T-helper 2 cell (primary cell): ENCODE data around the gene C1orf115.
"Not testable (repeated sequence)": the region's sequence is repeated elsewhere in the genome, so short reads cannot be mapped to it uniquely, and the experiment has no call there.

Experiments used
- DNase-seq, 5 experiments: peaks; one replicate each; pipeline versions ENCODE4 v3.0.0 to v3.0.0-alpha.2; 2012 to 2022

C1orf115 gene

GRCh38 chr1:220727519-220727918 lies 37.4 kb downstream of the C1orf115 start:
- no peak for DNase-seq

DNA sequence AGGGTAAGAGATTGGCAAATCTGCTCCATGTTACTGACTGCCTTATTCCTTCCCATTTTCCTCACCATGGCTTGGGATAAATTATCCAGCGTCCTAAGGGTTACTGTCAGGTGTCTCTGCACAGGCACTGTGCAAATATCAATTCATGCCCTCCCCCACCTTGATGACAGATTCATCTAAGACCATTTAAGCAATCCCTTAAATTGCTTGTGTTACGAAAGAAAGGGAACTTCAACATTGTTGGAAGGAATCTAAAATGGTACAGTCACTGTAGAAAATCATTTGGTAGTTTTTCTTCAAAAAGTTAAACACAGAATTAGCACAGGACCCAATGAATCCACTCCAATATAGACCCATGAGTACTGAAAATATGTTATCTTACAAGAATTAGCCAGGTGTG lies 40.3 kb downstream of the C1orf115 start:
- DNase-seq: no peak

DNA sequence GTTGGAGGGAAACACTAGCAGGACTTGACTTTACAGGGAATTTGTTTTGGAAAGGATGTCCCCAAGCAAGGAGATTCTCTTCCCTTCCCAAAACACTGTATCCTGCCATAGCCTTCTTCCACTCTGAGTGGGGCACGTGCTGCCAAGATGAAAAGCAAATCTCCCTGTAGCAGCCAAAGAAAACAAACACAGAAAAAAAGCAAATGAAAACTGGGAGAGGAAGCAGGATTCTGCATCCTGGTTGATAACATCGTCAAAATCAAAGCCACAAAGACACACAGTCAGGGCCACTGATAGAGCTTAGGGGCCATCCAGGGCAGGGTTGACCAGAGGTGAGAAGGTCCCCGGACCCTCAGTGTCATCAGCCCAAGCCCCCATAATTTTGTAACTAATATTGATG lies 42.0 kb downstream of the C1orf115 start:
- no peak for DNase-seq

DNA sequence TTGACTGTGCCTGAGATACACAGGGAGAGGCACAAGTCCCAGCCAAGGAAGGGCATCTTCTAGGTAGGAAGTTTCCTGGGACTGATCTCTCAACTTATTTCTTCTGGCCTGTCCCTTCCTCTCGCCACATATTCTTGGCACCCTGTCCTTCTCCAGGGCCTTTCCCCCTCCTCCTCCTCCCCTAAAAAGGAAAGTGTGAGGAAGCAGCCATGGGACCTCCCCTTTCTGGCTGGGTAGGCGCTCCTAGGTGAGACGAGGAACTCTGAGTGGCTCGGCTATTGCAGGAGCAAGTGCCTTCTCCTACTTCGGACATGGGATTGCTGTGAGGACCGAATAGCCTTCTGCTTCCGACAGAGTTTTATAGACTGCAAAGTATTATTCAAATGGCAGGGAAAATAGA lies 42.5 kb downstream of the C1orf115 start:
- no peak for DNase-seq

- DNase-seq: peak; percentile 39 to 73 (median 58)
Observed at GRCh38 chr1:220733086-220733601, 43.0 kb downstream of the C1orf115 start.

- no peak for DNase-seq
Observed at GRCh38 chr1:220734571-220735326, 44.6 kb downstream of the C1orf115 start.

GRCh38 chr1:220736283-220736682 lies 46.1 kb downstream of the C1orf115 start:
- DNase-seq: not testable (repeated sequence)

DNA sequence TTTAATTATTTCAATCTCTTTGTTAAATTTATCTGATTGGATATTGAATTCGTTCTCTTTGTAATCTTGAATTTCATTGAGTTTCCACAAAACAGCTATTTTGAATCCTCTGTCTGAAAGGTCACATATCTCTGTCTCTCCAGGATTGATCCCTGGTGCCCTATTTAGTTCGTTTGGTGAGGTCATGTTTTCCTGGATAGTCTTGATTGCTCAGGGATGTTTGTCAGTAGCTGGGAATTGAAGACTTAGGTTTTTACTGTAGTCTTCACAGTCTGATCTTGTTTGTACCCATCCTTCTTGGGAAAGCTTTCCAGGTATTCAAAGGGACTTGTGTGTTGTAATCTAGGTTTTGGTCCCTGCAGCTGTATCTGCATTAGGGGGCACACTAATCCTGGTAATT lies 51.2 kb downstream of the C1orf115 start:
- DNase-seq: no peak

- no peak for DNase-seq
Observed at GRCh38 chr1:220741825-220742224, 51.7 kb downstream of the C1orf115 start.

DNA sequence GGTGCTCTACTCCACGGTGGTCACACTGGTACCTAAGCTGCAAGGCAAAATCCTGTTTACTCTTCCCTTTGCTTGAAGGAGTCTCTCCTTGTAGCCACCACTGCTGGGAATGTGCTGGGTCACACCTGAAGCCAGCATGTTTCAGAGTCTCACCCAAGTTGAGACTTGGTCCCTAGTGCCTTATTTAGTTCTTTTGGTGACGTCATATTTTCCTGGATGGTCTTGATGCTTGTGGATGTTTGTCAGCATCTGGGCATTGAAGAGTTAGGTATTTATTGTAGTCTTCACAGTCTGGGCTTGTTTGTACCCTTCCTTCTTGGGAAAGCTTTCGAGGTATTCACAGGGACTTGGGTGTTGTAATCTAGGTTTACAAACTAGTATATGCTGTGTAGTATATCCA lies 52.4 kb downstream of the C1orf115 start:
- no peak for DNase-seq

DNA sequence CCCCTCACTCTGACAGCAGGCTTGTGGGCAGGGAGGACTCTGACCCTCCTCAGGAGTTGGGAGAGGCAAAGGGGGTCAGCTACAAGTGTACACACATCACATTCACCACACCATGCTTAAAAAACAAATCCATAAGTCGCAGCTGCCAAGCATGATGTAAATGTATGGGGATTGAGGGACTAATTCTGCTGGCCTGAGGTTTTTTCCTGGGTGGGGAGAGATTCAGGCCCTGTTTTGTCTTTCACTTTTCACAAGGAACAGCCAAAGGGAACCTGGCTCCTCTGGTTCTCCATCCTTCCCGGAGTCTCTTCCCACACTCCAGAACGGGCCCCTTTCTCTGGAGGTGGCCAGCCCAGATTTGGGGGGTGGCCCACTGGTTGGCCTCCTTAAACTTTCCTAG lies 56.7 kb downstream of the C1orf115 start:
- no peak for DNase-seq

- DNase-seq: no peak
Observed at GRCh38 chr1:220747437-220748088, 57.4 kb downstream of the C1orf115 start.

DNA sequence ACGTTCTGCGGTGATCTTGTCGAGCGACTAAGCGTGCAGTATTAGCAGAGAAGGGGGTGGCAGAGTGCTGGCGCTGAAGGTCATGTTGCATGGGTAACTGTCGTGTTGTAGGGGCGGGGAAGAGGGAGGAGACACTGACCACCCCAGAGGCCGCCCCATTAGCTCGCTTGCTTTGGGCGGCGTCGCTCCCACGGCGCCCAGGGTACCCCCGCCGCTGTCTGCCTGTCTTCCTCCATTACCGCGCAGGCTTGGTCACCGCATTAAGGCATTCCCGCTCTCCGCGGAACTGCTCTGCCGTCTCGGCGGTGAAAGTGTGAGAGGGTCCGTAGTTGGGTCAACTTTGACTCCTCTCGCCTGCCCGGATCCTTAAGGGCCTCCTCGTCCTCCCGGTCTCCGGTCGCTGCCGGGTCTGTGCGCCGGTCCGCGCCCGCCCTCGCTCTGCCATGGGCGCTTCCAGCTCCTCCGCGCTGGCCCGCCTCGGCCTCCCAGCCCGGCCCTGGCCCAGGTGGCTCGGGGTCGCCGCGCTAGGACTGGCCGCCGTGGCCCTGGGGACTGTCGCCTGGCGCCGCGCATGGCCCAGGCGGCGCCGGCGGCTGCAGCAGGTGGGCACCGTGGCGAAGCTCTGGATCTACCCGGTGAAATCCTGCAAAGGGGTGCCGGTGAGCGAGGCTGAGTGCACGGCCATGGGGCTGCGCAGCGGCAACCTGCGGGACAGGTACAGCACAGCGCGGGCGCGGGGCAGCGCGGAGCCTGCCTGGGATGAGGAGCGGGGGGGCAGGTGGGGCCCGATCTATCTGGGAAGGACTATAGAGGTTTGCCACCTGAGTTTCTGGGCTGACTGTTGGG lies 58.1 kb downstream of the C1orf115 start, which contains the start of gene MTARC2:
TSS of gene MTARC2 (plus strand) at position 234 of the 846 bp plus-strand sequence. CDS start at position 444, 210 bp downstream.
- DNase-seq: no peak
